Gastrocnemius medialis (tissue), 4 donors: Measurements from ENCODE around the gene ZBTB4.

Experiments
- CTCF ChIP-seq, 5 experiments: fragments of 450-650 bp in 3 of 5; fragments of 200-600 bp in 2 of 5; sonication (generic) in 2 of 5; IDR thresholded peaks in 4 of 5; conservative IDR thresholded peaks in 1 of 5; 1 replicate in 4 of 5; 2 replicates in 1 of 5; pipeline ENCODE4 v1.5.1; 2016 to 2019; ENCODE audit warnings: antibody characterized with exemption in 5 of 5, mild to moderate bottlenecking in 3 of 5, moderate library complexity in 3 of 5
- POLR2A ChIP-seq, 2 donors: fragments of 450-650 bp; IDR thresholded peaks; one replicate each; pipeline ENCODE4 v1.6.1; 2017; ENCODE audit warnings: antibody characterized with exemption in 2 of 2, mild to moderate bottlenecking in 2 of 2, moderate library complexity in 2 of 2

GRCh38 chr17:7528842-7529241 lies 49.4 kb upstream of the ZBTB4 start:
- TF ChIP-seq CTCF (IDR thresholded peaks at IDR 0.05 in 4 of 5, conservative IDR thresholded peaks at IDR 0.05 in 1 of 5) (no peak), POLR2A (IDR thresholded peaks at IDR 0.05) (no peak)
